K562 (cell line): ENCODE measurements around the gene ITPRIP. TPM values are rescaled to one million over a fixed set of nuclear protein-coding genes. Genes with fewer than 3 reads are reported as not detected.

ENCODE experiments used
- ATAC-seq: fragments of 200-7000 bp; cut with Tn5 transposase; 3 replicates; pipeline ENCODE4 v1.9.1; 2020; ENCODE audit warnings: moderate library complexity
- BruUV-seq: library from RNA; stranded (reverse); fragments of 400-500 nt; replicated peaks from 2 replicates; lab custom pipeline; 2021; lab: Mats Ljungman, UMichigan
- CTCF ChIA-PET: fragments of 300-600 bp; formaldehyde crosslinking; extraction: SDS; loops from one replicate; lab custom pipeline; 2021; ENCODE audit warnings: low intra/inter-chr PET ratio; lab: Yijun Ruan, JAX
- POLR2A ChIA-PET: fragments of 300-600, 350-650 bp; sonication (Branson Sonifier 250); formaldehyde crosslinking; extraction: SDS; loops from one replicate; lab custom pipeline; 2021; ENCODE audit warnings: antibody characterized with exemption, inconsistent platforms; lab: Yijun Ruan, JAX
- DNase-seq, 4 experiments: peaks; one replicate each; pipeline versions ENCODE4 v3.0.0 to v3.0.0-alpha.2; 2011 to 2018; ENCODE audit warnings: low spot score in 3 of 4, mixed read lengths in 3 of 4; ENCODE audit errors: extremely low read depth in 1 of 4
- FAIRE-seq: peaks from 2 replicates; lab custom pipeline; 2011; peaks lifted over from hg19 to GRCh38; lab: Jason Lieb, UNC
- H2AFZ ChIP-seq: 2 replicates; pipeline ENCODE4 v1.6.0; 2011; ENCODE audit warnings: low read depth, low read length, control low read depth, inconsistent platforms
- H3K27ac ChIP-seq: fragments of 200-600 bp; 3 replicates; pipeline ENCODE4 v1.8.0; 2011; ENCODE audit warnings: low read depth, mild to moderate bottlenecking, control low read depth, inconsistent platforms, low read length, moderate library complexity, mixed read lengths; ENCODE audit errors: extremely low read depth
- H3K27me3 ChIP-seq, 2 experiments: fragments of 300-600 bp in 1 of 2; 2 replicates in 1 of 2; 3 replicates in 1 of 2; pipeline versions ENCODE4 v1.6.0 to v1.8.0; 2011; ENCODE audit warnings: inconsistent platforms in 2 of 2, low read length in 2 of 2, mild to moderate bottlenecking in 1 of 2, mixed read lengths in 1 of 2, moderate library complexity in 1 of 2; ENCODE audit not compliant: control insufficient read depth in 2 of 2, insufficient read depth in 2 of 2
- H3K36me3 ChIP-seq: fragments of 300-600 bp; 3 replicates; pipeline ENCODE4 v1.8.0; 2011; ENCODE audit warnings: mild to moderate bottlenecking, low read length, inconsistent platforms; ENCODE audit not compliant: control insufficient read depth, insufficient read depth
- H3K4me1 ChIP-seq, 2 experiments: fragments of 200-600 bp in 1 of 2; replicated peaks in 1 of 2; 2 replicates in 1 of 2; 3 replicates in 1 of 2; pipeline versions ENCODE4 v1.5.1 to v1.8.0; 2011; ENCODE audit warnings: inconsistent platforms in 2 of 2, low read length in 2 of 2, mild to moderate bottlenecking in 1 of 2, mixed read lengths in 1 of 2, moderate library complexity in 1 of 2; ENCODE audit not compliant: control insufficient read depth in 2 of 2, insufficient read depth in 2 of 2
- H3K4me2 ChIP-seq: 2 replicates; pipeline ENCODE4 v1.6.1; 2011; ENCODE audit warnings: low read length, control low read depth, inconsistent platforms, mixed read lengths; ENCODE audit not compliant: insufficient read depth
- H3K4me3 ChIP-seq: fragments of 200-600 bp; sonication (generic), shearing (Covaris generic); 2 replicates; pipeline ENCODE4 v1.5.1; 2016; ENCODE audit warnings: control low read depth, inconsistent platforms
- H3K79me2 ChIP-seq: fragments of 200-600 bp; 3 replicates; pipeline ENCODE4 v1.8.0; 2011; ENCODE audit warnings: low read length, inconsistent platforms; ENCODE audit not compliant: control insufficient read depth, insufficient read depth
- H3K9ac ChIP-seq, 2 experiments: 2 replicates each; pipeline versions ENCODE4 v1.6.0 to v1.6.1; 2011; ENCODE audit warnings: low read depth in 2 of 2, low read length in 2 of 2, control low read depth in 1 of 2, inconsistent platforms in 1 of 2, mild to moderate bottlenecking in 1 of 2, mixed read lengths in 1 of 2; ENCODE audit not compliant: insufficient read depth in 1 of 2
- H3K9me1 ChIP-seq: one replicate; pipeline ENCODE4 v1.6.0; 2011; ENCODE audit warnings: inconsistent platforms, mild to moderate bottlenecking, low read length, moderate library complexity; ENCODE audit not compliant: control insufficient read depth, insufficient read depth
- H3K9me3 ChIP-seq: replicated peaks from 2 replicates; pipeline ENCODE4 v1.5.1; 2011; ENCODE audit warnings: low read depth, low read length, inconsistent platforms; ENCODE audit not compliant: control insufficient read depth, insufficient read depth
- H4K20me1 ChIP-seq: replicated peaks from 2 replicates; pipeline ENCODE4 v1.6.1; 2011; ENCODE audit warnings: low read length, inconsistent platforms, mixed read lengths; ENCODE audit not compliant: control insufficient read depth, insufficient read depth
- ATF7 ChIP-seq: fragments of 450-650 bp; IDR thresholded peaks from 2 replicates; pipeline ENCODE4 v1.7.1; 2014; ENCODE audit warnings: mild to moderate bottlenecking, moderate library complexity
- MCM5 ChIP-seq: fragments of 450-650 bp; IDR thresholded peaks from 2 replicates; pipeline ENCODE4 v1.6.1; 2016; ENCODE audit warnings: low read depth
- NFIX ChIP-seq: fragments of 250-450 bp; sonication (Bioruptor Pico); IDR thresholded peaks from 2 replicates; pipeline ENCODE4 v1.4.0; 2020; ENCODE audit warnings: low read depth, mild to moderate bottlenecking, moderate library complexity
- PYGO2 ChIP-seq: fragments of 450-650 bp; IDR thresholded peaks from 2 replicates; pipeline ENCODE4 v1.6.1; 2016; ENCODE audit warnings: mild to moderate bottlenecking, missing genetic modification characterization, moderate library complexity, missing compliant biosample characterization
- RBFOX2 ChIP-seq: fragments of 200-400 bp; formaldehyde crosslinking; IDR thresholded peaks from 2 replicates; pipeline ENCODE4 v1.6.1; 2017; ENCODE audit warnings: low read depth, mild to moderate bottlenecking, low read length, moderate library complexity
- ZNF609 ChIP-seq: sonication (generic); formaldehyde crosslinking; IDR thresholded peaks from 2 replicates; pipeline ENCODE4 v1.8.1; 2023; ENCODE audit warnings: missing genetic modification reagents, mild to moderate bottlenecking, borderline replicate concordance
- ZZZ3 ChIP-seq: fragments of 450-650 bp; IDR thresholded peaks from 2 replicates; pipeline ENCODE4 v1.6.1; 2016; ENCODE audit warnings: antibody characterized with exemption, mild to moderate bottlenecking, moderate library complexity
- WGBS: fragments of 100-300 bp; shearing (Covaris generic); methylation state at CpG from one replicate; pipeline ENCODE4 v1.1.6; 2016; ENCODE audit warnings: low coverage, mixed read lengths; ENCODE audit not compliant: insufficient coverage; ENCODE audit errors: missing lambda C conversion rate; 5-methylcytosine and 5-hydroxymethylcytosine counted together
- in situ Hi-C: fragments of 300-500 bp; cut with MboI; formaldehyde crosslinking; loops from 4 replicates; pipeline ENCODE4 v1.15.0; 2018; ENCODE audit warnings: inconsistent platforms, mixed read lengths
- intact Hi-C: fragments of 100-400 bp; cut with micrococcal nuclease; formaldehyde crosslinking; loops from 2 replicates; pipeline ENCODE4 v1.14.2; 2022
- polyA plus RNA-seq, 8 experiments: library from polyadenylated mRNA; depleted of rRNA in 4 of 8; stranded (reverse) in 5 of 8; unstranded in 3 of 8; fragments of >200 nt; fragmentation: Nextera tagmentation in 2 of 8; fragmentation: Illumina TruSeq in 1 of 8; extraction: Ambion mirVana in 2 of 8; extraction: Trizol in 1 of 8; gene quantifications; 2 replicates each; pipeline versions ENCODE4 v1.2.1 to v1.2.3, GENCODE V29; 2011 to 2014; ENCODE audit warnings: inconsistent platforms in 1 of 8, missing spikeins in 1 of 8
- total RNA-seq, 7 experiments: library from RNA; depleted of rRNA in 6 of 7; stranded (reverse); fragments of >200 nt in 6 of 7; fragmentation: Illumina TruSeq in 2 of 7; extraction: Trizol in 2 of 7; gene quantifications; 2 replicates each; pipeline versions ENCODE4 v1.2.1 to v1.2.3, GENCODE V29; 2011 to 2021; ENCODE audit warnings: low replicate concordance in 1 of 7
- TF ChIP-seq, protein P1 (sequence below): fragments of 250-450 bp; sonication (Bioruptor Pico); IDR thresholded peaks from 2 replicates; pipeline ENCODE4 v1.8.0; 2022; ENCODE audit warnings: moderate library complexity, mild to moderate bottlenecking, inconsistent platforms
- TF ChIP-seq, protein P2 (sequence below): sonication (generic); formaldehyde crosslinking; IDR thresholded peaks from 2 replicates; pipeline ENCODE4 v1.8.0; 2022; ENCODE audit warnings: mild to moderate bottlenecking, low read depth, missing genetic modification reagents

ITPRIP gene
- total and polyA plus RNA-seq, 9 of the 15 experiments (the other 6 are each of a cell fraction or from before 2014, with no cell fraction given) = 4.4 to 28.5 (median 10.9) TPM

DNA sequence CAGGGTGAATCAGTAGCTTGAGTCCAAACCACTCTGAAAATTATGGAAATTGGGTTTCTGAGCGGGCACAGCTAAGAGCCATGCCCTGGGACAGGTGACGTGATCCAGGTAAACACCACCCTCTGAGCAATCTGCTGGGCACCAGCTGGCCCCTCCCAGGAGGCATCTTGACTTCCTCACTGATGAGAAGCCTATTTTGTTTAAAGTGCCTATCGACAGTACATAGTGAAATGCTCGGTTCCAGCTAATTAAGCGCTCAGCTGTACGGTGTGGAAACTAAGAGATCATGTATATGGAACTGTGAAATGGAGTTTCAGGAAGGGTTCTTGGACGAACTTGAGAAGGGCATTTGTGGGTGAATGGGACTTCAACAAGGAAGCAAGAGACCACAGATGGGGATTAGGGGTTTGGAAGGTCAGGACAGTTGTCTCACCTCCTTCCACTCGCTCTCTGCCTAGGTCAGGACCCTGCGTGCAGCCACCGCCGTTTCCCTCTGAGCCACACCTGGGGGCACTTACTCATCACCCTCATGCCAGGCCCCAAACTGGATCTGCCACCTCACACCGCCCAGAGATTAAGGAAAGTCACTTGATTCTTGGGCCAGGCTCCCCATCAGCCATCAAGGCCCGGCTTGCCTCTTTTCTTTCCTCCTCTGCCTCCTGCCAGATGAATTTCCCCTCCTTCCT is 3.2 kb downstream of the ITPRIP start:
- Histone ChIP-seq H3K9me1 (no peaks in the 10 kb centered on the region), H3K27ac (peak overlapping the region; percentile 55; the same call in 2 of the 3 replicates), H2AFZ (no peak overlapping the region), H3K79me2 (peaks cover 99% of the 10 kb centered on the region), H3K9me3 (no peaks in the 10 kb centered on the region), H4K20me1 (peaks cover 37% of the 10 kb centered on the region), H3K36me3 (peaks cover 56% of the 10 kb centered on the region), H3K4me2 (peak overlapping the region; percentile 91), H3K4me3 (peak overlapping the region; percentile 98), H3K4me1 (peaks cover 45 to 56% of the 10 kb centered on the region in 2 experiments), H3K27me3 (no peaks in the 10 kb centered on the region), H3K9ac (peak overlapping the region; percentile 87 to 88; a peak in 3 of 4 replicates)
- no peak for ATAC-seq
- no peak for DNase-seq
- TF ChIP-seq, protein P1, sequence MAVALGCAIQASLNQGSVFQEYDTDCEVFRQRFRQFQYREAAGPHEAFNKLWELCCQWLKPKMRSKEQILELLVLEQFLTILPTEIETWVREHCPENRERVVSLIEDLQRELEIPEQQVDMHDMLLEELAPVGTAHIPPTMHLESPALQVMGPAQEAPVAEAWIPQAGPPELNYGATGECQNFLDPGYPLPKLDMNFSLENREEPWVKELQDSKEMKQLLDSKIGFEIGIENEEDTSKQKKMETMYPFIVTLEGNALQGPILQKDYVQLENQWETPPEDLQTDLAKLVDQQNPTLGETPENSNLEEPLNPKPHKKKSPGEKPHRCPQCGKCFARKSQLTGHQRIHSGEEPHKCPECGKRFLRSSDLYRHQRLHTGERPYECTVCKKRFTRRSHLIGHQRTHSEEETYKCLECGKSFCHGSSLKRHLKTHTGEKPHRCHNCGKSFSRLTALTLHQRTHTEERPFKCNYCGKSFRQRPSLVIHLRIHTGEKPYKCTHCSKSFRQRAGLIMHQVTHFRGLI (CRISPR knock-in tag) = no peak
- TF ChIP-seq RBFOX2 = peak; percentile 56; the same call in 1 of the 2 replicates
- no peak for TF ChIP-seq PYGO2 (tag)
- no peak for TF ChIP-seq ATF7
- TF ChIP-seq NFIX (CRISPR knock-in tag) = no peak
- TF ChIP-seq MCM5 = no peak
- TF ChIP-seq, protein P2, sequence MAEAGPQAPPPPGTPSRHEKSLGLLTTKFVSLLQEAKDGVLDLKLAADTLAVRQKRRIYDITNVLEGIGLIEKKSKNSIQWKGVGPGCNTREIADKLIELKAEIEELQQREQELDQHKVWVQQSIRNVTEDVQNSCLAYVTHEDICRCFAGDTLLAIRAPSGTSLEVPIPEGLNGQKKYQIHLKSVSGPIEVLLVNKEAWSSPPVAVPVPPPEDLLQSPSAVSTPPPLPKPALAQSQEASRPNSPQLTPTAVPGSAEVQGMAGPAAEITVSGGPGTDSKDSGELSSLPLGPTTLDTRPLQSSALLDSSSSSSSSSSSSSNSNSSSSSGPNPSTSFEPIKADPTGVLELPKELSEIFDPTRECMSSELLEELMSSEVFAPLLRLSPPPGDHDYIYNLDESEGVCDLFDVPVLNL (CRISPR knock-in tag) = no peak
- TF ChIP-seq ZNF609 = no peak
- TF ChIP-seq ZZZ3 = no peak
- BruUV-seq = no TSS peak
- intact Hi-C loops (no loop called here), in situ Hi-C loops (no loop called here)
- FAIRE-seq = no peak
- POLR2A ChIA-PET = interaction anchor here (0.7 to 2.4 kb wide), 3 partner anchors 12 to 16 kb away, joined by 3 to 9 read pairs (median 4); no protein-coding TSS in a partner anchor
- WGBS = 37% methylated on average over 10 of the region's 13 CpGs
- CTCF ChIA-PET = no interaction called here
